GM10266 (cell line): ENCODE measurements around the gene KIAA0513.

Experiments
- DNase-seq: peaks from one replicate; pipeline ENCODE4 v3.0.0; 2012; ENCODE audit errors: extremely low spot score
- CTCF ChIP-seq: IDR thresholded peaks from 2 replicates; pipeline ENCODE4 v1.5.1; 2012; ENCODE audit warnings: mild to moderate bottlenecking, low read depth; ENCODE audit not compliant: control insufficient read depth, insufficient read depth; ENCODE audit errors: missing control alignments

KIAA0513 gene

GRCh38 chr16:85058909-85059308 lies 31.3 kb downstream of the KIAA0513 start:
- TF ChIP-seq CTCF = no peak
- no peak for DNase-seq

- no peak for TF ChIP-seq CTCF
- no peak for DNase-seq
Observed at GRCh38 chr16:85061566-85061965, 34.0 kb downstream of the KIAA0513 start.

- no peak for DNase-seq
- TF ChIP-seq CTCF = no peak
Observed at GRCh38 chr16:85062323-85062722, 34.7 kb downstream of the KIAA0513 start.

GRCh38 chr16:85062845-85063244 lies 35.2 kb downstream of the KIAA0513 start:
- TF ChIP-seq CTCF = no peak
- no peak for DNase-seq

GRCh38 chr16:85064186-85064585 lies 36.6 kb downstream of the KIAA0513 start:
- no peak for DNase-seq
- no peak for TF ChIP-seq CTCF

GRCh38 chr16:85065099-85065498 lies 37.5 kb downstream of the KIAA0513 start:
- no peak for TF ChIP-seq CTCF
- DNase-seq = no peak

GRCh38 chr16:85066346-85066885 lies 38.8 kb downstream of the KIAA0513 start:
- no peak for DNase-seq
- TF ChIP-seq CTCF = no peak
